ENCODE data around the gene ANAPC2.

ANAPC2 gene

GRCh38 chr9:137128862-137129455 lies 59.4 kb downstream of the ANAPC2 start:
- Histone ChIP-seq H4K20me1 (ENCODE audit: insufficient read depth, low read length) (no peaks in the 10 kb centered on the region), H3K27ac (ENCODE audit: low read length) (peak overlapping the region; percentile 91), H3K4me2 (ENCODE audit: insufficient read depth, low read length) (peak overlapping the region; percentile 87), H3K4me3 (ENCODE audit: low read depth in 1 of 2, low read length in 2 of 2) (peak overlapping the region; percentile 85 to 98), H3K9ac (ENCODE audit: low read depth, low read length) (peak overlapping the region; percentile 91), H3K9me3 (ENCODE audit: insufficient read depth, low read length, severe bottlenecking) (no peaks in the 10 kb centered on the region), H3K4me1 (ENCODE audit: insufficient read depth, low read length) (peaks cover 36% of the 10 kb centered on the region), H3K27me3 (ENCODE audit: insufficient read depth, low read length, poor library complexity) (no peaks in the 10 kb centered on the region), H3K79me2 (ENCODE audit: insufficient read depth, low read length) (peaks cover 40% of the 10 kb centered on the region), H2AFZ (ENCODE audit: low read depth, low read length) (peak overlapping the region; percentile 96), H3K36me3 (ENCODE audit: insufficient read depth, low read length) (no peaks in the 10 kb centered on the region; the same call in 1 of the 2 replicates)
- no peak for TF ChIP-seq EZH2 (IDR thresholded peaks at IDR 0.05; ENCODE audit: borderline replicate concordance, low read depth, low read length, severe bottlenecking)
- no peak for TF ChIP-seq CTCF (IDR thresholded peaks at IDR 0.05; ENCODE audit: borderline replicate concordance, extremely low read depth, low read length, poor library complexity, severe bottlenecking)
- ATAC-seq (ENCODE audit: insufficient read depth, low read depth), result peak; percentile 0; the same call in 1 of the 3 replicates
- DNase-seq, result peak; percentile 33

- no peaks in the 10 kb centered on the region; the same call in 1 of the 2 replicates for H3K36me3 ChIP-seq (ENCODE audit: insufficient read depth, low read length)
- ATAC-seq (ENCODE audit: insufficient read depth, low read depth) (peak; percentile 64), DNase-seq (peak; percentile 73)
- H2AFZ ChIP-seq (ENCODE audit: low read depth, low read length), result peak overlapping the region; percentile 96
- H3K9me3 ChIP-seq (ENCODE audit: insufficient read depth, low read length, severe bottlenecking), result no peaks in the 10 kb centered on the region
- H3K4me1 ChIP-seq (ENCODE audit: insufficient read depth, low read length), result peaks cover 38% of the 10 kb centered on the region
- H3K4me3 ChIP-seq (ENCODE audit: low read depth in 1 of 2, low read length in 2 of 2), result peak overlapping the region; percentile 85 to 98
- peak overlapping the region; percentile 91 for H3K9ac ChIP-seq (ENCODE audit: low read depth, low read length)
- peak overlapping the region; percentile 91 for H3K27ac ChIP-seq (ENCODE audit: low read length)
- TF ChIP-seq CTCF (IDR thresholded peaks at IDR 0.05; ENCODE audit: borderline replicate concordance, extremely low read depth, low read length, poor library complexity, severe bottlenecking) (no peak), EZH2 (IDR thresholded peaks at IDR 0.05; ENCODE audit: borderline replicate concordance, low read depth, low read length, severe bottlenecking) (no peak)
- peaks cover 40% of the 10 kb centered on the region for H3K79me2 ChIP-seq (ENCODE audit: insufficient read depth, low read length)
- peak overlapping the region; percentile 87 for H3K4me2 ChIP-seq (ENCODE audit: insufficient read depth, low read length)
- H4K20me1 ChIP-seq (ENCODE audit: insufficient read depth, low read length), result no peaks in the 10 kb centered on the region
- no peaks in the 10 kb centered on the region for H3K27me3 ChIP-seq (ENCODE audit: insufficient read depth, low read length, poor library complexity)
Observed at GRCh38 chr9:137128158-137128861, 60.0 kb downstream of the ANAPC2 start.

GRCh38 chr9:137127301-137128157 lies 60.8 kb downstream of the ANAPC2 start:
- no peaks in the 10 kb centered on the region; the same call in 1 of the 2 replicates for H3K36me3 ChIP-seq (ENCODE audit: insufficient read depth, low read length)
- H3K4me2 ChIP-seq (ENCODE audit: insufficient read depth, low read length), result peak overlapping the region; percentile 87
- peak; percentile 72 for DNase-seq
- no peaks in the 10 kb centered on the region for H3K27me3 ChIP-seq (ENCODE audit: insufficient read depth, low read length, poor library complexity)
- peak overlapping the region; percentile 91 for H3K27ac ChIP-seq (ENCODE audit: low read length)
- peak overlapping the region; percentile 91 for H3K9ac ChIP-seq (ENCODE audit: low read depth, low read length)
- peak overlapping the region; percentile 70 for H2AFZ ChIP-seq (ENCODE audit: low read depth, low read length)
- peaks cover 40% of the 10 kb centered on the region for H3K79me2 ChIP-seq (ENCODE audit: insufficient read depth, low read length)
- TF ChIP-seq CTCF (IDR thresholded peaks at IDR 0.05; ENCODE audit: borderline replicate concordance, extremely low read depth, low read length, poor library complexity, severe bottlenecking) (no peak), EZH2 (IDR thresholded peaks at IDR 0.05; ENCODE audit: borderline replicate concordance, low read depth, low read length, severe bottlenecking) (no peak)
- H4K20me1 ChIP-seq (ENCODE audit: insufficient read depth, low read length), result no peaks in the 10 kb centered on the region
- H3K4me3 ChIP-seq (ENCODE audit: low read depth in 1 of 2, low read length in 2 of 2), result peak overlapping the region; percentile 85 to 98
- H3K9me3 ChIP-seq (ENCODE audit: insufficient read depth, low read length, severe bottlenecking), result no peaks in the 10 kb centered on the region
- ATAC-seq (ENCODE audit: insufficient read depth, low read depth), result peak; percentile 37
- H3K4me1 ChIP-seq (ENCODE audit: insufficient read depth, low read length), result peaks cover 42% of the 10 kb centered on the region

All from DND-41 (cell line).